H1 (cell line): Measurements from ENCODE around the gene SCG5. TPM values are rescaled to one million over a fixed set of nuclear protein-coding genes. Genes with fewer than 3 reads are reported as not detected.

Experiments used
- CREB1 ChIP-seq: IDR thresholded peaks from 2 replicates; pipeline ENCODE4 v1.6.1; 2012; ENCODE audit warnings: inconsistent platforms
- EZH2 ChIP-seq: fragments of 200-600 bp; sonication (generic); IDR thresholded peaks from 2 replicates; pipeline ENCODE4 v1.7.1; 2012; ENCODE audit warnings: low read depth, mild to moderate bottlenecking, moderate library complexity, low read length, inconsistent platforms; ENCODE audit not compliant: severe bottlenecking
- JUN ChIP-seq: IDR thresholded peaks from 2 replicates; pipeline ENCODE4 v1.6.1; 2011; ENCODE audit warnings: low read depth, mild to moderate bottlenecking, improper control_type of control experiment, low read length
- MAFK ChIP-seq: IDR thresholded peaks from 2 replicates; pipeline ENCODE4 v1.6.1; 2012; ENCODE audit warnings: low read depth, mild to moderate bottlenecking, improper control_type of control experiment, low read length
- SUZ12 ChIP-seq: fragments of 200-600 bp; sonication (generic); IDR thresholded peaks from 2 replicates; pipeline ENCODE4 v1.6.1; 2012; ENCODE audit warnings: mild to moderate bottlenecking, inconsistent platforms, low read length, moderate library complexity, mixed read lengths
- polyA plus RNA-seq, 7 experiments: library from polyadenylated mRNA; depleted of rRNA in 3 of 7; stranded (reverse) in 5 of 7; unstranded in 2 of 7; fragments of >200 nt in 5 of 7; fragments of 200-250 nt in 2 of 7; gene quantifications; 1 replicate in 5 of 7; 2 replicates in 1 of 7; 4 replicates in 1 of 7; pipeline versions ENCODE4 v1.2.1 to v1.2.3, GENCODE V29; 2011 to 2013; ENCODE audit warnings: missing spikeins in 2 of 7, mixed read lengths in 2 of 7
- total RNA-seq: library from RNA; stranded (reverse); fragmentation: NEBNext Ultra II Directional; extraction: Animal tissue kit (Norgen Biotek cat#: 25700); gene quantifications from 2 replicates; pipeline ENCODE4 v1.2.1, GENCODE V29; 2021

The SCG5 gene
- total and polyA plus RNA-seq, 2 of the 8 experiments (the other 6 are each of a cell fraction or from before 2014, with no cell fraction given), result 18.7 to 19.9 TPM

DNA sequence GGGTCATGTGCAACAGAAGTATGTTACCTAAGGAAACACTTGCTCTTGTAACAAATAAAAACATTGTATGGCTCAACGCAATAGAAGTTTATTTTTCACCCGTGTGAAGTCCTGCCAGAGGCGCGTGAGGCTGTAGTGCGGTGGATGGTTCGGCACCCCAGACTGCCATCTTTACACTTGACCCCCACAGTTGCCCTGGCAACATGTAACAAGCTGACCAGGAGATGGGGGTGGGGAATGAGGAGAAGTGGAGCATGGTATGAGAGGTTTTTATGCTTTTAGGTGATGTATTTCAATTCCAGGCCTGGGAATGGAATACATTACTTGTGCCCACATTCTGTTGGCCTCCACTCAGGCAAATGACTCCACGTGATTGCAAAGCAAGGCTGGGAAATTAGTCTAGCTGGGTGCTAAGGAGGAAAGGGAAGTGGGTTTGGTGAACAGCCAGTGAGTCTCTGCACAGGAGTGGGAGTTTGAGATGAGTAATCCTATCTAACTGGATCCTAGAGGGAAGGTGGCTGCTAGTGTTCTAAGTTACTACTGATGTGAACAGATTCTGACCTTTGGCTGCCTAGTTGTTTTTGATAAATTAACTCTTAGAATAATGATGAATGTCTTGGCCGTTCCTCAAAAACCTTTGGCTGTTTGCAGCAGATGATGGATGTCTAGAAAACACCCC lies 42.5 kb downstream of the SCG5 start (continued):
- no peak for TF ChIP-seq SUZ12
- no peak for TF ChIP-seq MAFK
- TF ChIP-seq EZH2, result no peak
- TF ChIP-seq CREB1, result no peak
- TF ChIP-seq JUN, result no peak
